HL-60 (cell line): ENCODE results near the gene MAD1L1.

Experiments
- DNase-seq, 2 experiments: peaks; one replicate each; pipeline ENCODE4 v3.0.0-alpha.2; 2010 to 2020; ENCODE audit warnings: low read depth in 1 of 2, low spot score in 1 of 2
- H3K27ac ChIP-seq: fragments of 250-450 bp; sonication (Bioruptor Pico); replicated peaks from 2 replicates; pipeline ENCODE4 v1.5.1; 2020; ENCODE audit warnings: mild to moderate bottlenecking, moderate library complexity
- H3K27me3 ChIP-seq: fragments of 250-450 bp; sonication (Bioruptor Pico); 2 replicates; pipeline ENCODE4 v1.5.1; 2021; ENCODE audit warnings: mild to moderate bottlenecking, moderate library complexity; ENCODE audit not compliant: insufficient read depth, poor library complexity, severe bottlenecking
- H3K4me3 ChIP-seq: replicated peaks from 2 replicates; pipeline ENCODE4 v1.5.1; 2011; ENCODE audit warnings: mild to moderate bottlenecking, control low read depth, low read length; ENCODE audit not compliant: insufficient read depth
- CTCF ChIP-seq: IDR thresholded peaks from one replicate; pipeline ENCODE4 v1.5.1; 2011; ENCODE audit warnings: low read length, control low read depth, inconsistent platforms; ENCODE audit not compliant: insufficient read depth
- GABPA ChIP-seq: IDR thresholded peaks from 2 replicates; pipeline ENCODE4 v1.6.1; 2012; ENCODE audit warnings: low read depth
- POLR2AphosphoS5 ChIP-seq: IDR thresholded peaks from 2 replicates; pipeline ENCODE4 v1.6.1; 2012; ENCODE audit warnings: low read depth
- SPI1 ChIP-seq: IDR thresholded peaks from 2 replicates; pipeline ENCODE4 v1.6.1; 2012; ENCODE audit warnings: low read depth, mild to moderate bottlenecking, borderline replicate concordance
- TF ChIP-seq, protein P1 (sequence below): IDR thresholded peaks from 2 replicates; pipeline ENCODE4 v1.6.1; 2012; ENCODE audit warnings: low read depth; ENCODE audit not compliant: insufficient replicate concordance

The MAD1L1 gene

GRCh38 chr7:2072798-2073197 is 159.9 kb downstream of the MAD1L1 start:
- Histone ChIP-seq H3K27ac (no peak overlapping the region), H3K4me3 (no peak overlapping the region), H3K27me3 (no peaks in the 10 kb centered on the region)
- DNase-seq = no peak
- no peak for TF ChIP-seq GABPA
- no peak for TF ChIP-seq SPI1
- TF ChIP-seq CTCF = no peak
- TF ChIP-seq, protein P1, sequence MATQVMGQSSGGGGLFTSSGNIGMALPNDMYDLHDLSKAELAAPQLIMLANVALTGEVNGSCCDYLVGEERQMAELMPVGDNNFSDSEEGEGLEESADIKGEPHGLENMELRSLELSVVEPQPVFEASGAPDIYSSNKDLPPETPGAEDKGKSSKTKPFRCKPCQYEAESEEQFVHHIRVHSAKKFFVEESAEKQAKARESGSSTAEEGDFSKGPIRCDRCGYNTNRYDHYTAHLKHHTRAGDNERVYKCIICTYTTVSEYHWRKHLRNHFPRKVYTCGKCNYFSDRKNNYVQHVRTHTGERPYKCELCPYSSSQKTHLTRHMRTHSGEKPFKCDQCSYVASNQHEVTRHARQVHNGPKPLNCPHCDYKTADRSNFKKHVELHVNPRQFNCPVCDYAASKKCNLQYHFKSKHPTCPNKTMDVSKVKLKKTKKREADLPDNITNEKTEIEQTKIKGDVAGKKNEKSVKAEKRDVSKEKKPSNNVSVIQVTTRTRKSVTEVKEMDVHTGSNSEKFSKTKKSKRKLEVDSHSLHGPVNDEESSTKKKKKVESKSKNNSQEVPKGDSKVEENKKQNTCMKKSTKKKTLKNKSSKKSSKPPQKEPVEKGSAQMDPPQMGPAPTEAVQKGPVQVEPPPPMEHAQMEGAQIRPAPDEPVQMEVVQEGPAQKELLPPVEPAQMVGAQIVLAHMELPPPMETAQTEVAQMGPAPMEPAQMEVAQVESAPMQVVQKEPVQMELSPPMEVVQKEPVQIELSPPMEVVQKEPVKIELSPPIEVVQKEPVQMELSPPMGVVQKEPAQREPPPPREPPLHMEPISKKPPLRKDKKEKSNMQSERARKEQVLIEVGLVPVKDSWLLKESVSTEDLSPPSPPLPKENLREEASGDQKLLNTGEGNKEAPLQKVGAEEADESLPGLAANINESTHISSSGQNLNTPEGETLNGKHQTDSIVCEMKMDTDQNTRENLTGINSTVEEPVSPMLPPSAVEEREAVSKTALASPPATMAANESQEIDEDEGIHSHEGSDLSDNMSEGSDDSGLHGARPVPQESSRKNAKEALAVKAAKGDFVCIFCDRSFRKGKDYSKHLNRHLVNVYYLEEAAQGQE = no peak
- no peak for TF ChIP-seq POLR2AphosphoS5

DNA sequence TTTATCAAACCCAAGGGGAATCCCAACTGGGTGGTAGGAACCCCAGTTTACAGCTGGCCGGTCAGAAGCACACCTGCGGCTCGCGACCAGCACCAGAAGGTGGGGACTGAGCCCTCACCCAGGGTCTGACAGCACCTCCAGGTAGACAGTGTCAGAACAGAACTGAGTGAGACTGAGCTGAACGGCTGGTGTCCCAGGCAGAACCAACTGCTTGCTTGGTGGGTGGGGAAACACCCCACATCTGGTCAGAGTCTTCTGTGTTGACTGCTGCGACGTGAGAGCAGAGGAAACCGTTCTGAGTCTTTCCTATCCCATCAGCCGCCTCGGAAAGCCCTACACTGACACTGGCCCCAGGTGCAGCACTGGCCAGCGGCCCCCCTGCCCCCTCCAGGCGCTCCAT is 160.7 kb downstream of the MAD1L1 start:
- TF ChIP-seq GABPA (no peak), SPI1 (no peak), POLR2AphosphoS5 (no peak), CTCF (no peak)
- TF ChIP-seq, protein P1 = no peak
- Histone ChIP-seq H3K27me3 (no peaks in the 10 kb centered on the region), H3K4me3 (no peak overlapping the region), H3K27ac (no peak overlapping the region)
- DNase-seq = no peak

GRCh38 chr7:2071133-2071832 is 161.5 kb downstream of the MAD1L1 start:
- TF ChIP-seq, protein P1 = no peak
- no peak for TF ChIP-seq GABPA
- TF ChIP-seq SPI1 = no peak
- no peak for TF ChIP-seq POLR2AphosphoS5
- TF ChIP-seq CTCF = no peak
- H3K27ac ChIP-seq = no peak overlapping the region
- DNase-seq = no peak
- H3K27me3 ChIP-seq = no peaks in the 10 kb centered on the region
- H3K4me3 ChIP-seq = no peak overlapping the region
